Ureter (tissue), 1 donor: ENCODE measurements around the gene CTAG1A. TPM values are rescaled to one million over a fixed set of nuclear protein-coding genes. Genes with fewer than 3 reads are reported as not detected.
"Not testable (repeated sequence)": the region's sequence is repeated elsewhere in the genome, so short reads cannot be mapped to it uniquely, and the experiment has no call there.

Experiments
- DNase-seq: peaks from one replicate; pipeline ENCODE4 v3.0.0-alpha.2; 2020; ENCODE audit warnings: low spot score
- total RNA-seq: library from RNA; stranded (reverse); gene quantifications from one replicate; pipeline ENCODE4 v1.2.4, GENCODE V29; 2023
- donor health status: DM: yes; HTN: yes; CAD: no.

The CTAG1A gene
- total RNA-seq, 1 donor from 2014 or later = not detected

DNA sequence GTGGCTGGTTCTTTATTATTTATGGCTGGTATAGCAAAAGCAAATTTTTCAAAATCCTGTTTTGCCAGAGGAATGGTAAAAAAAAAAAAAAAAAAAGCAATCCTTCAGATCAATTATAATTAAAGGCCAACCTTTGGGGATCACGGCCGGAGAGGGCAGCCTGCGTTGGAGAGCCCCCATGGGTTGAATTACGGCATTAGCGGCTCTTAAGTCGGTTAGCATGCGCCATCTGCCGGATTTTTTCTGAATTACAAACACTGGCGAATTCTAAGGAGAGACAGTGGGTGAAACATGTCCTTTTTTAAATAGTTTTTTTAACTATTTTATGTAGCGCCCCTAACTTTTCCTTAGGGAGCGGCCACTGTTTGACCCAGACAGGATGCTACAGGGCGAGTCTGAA lies 28.7 kb downstream of the CTAG1A start:
- DNase-seq = not testable (repeated sequence)

DNA sequence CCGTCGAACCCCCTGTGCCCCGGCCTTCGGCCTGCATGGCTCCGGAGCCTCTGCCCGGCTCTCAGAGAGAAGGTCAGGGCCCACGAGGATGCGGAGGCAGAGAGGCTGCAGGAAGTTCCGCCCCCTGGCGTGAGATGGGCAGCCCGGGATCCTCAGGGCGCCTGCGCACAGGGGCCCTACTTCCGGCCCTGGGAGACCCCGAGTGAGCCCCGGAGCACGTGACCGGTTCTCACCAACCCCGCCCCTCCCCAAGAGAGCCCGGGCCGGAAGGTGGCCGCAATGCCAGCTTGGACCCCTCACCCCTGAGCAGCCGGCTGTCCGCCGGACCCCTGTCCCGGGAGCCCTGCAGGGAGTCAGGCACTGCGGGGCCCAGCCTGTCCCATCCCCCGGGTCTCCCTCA lies 34.2 kb downstream of the CTAG1A start, which contains the start of gene CTAG1B:
TSS of gene CTAG1B (minus strand) at position 101 of the 400 bp plus-strand sequence. CDS start at position 37, 64 bp downstream.
- not testable (repeated sequence) for DNase-seq

DNA sequence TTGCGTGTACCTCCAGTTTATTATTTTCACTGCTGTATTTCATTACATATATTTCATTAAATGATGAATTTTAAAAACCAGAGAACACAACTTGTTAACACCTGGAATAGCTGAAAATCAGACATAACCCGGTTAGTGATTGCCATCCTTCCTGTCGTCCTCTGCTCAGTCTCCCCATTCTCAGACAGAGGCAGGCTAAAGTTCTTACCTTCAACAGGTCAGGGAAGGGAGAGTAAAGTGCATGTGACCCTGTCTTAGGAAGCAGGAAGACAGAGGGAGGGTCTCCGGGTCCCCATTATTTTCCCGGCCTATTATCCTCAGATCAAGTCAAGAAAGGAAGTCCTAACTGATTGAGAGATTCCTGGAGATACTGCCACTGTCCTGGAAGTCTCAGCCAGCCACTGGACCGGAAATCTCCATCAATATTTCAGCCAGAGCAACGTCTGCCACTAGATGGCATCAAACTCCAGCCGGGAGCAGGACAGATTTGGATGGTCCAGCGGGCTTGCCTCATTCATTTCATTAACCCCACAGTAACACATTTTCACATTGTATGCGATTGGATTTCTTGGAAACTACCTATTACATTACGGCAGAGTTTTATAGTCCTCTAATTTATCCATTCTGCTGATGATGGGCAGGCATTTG lies 36.0 kb downstream of the CTAG1A start:
- not testable (repeated sequence) for DNase-seq

DNA sequence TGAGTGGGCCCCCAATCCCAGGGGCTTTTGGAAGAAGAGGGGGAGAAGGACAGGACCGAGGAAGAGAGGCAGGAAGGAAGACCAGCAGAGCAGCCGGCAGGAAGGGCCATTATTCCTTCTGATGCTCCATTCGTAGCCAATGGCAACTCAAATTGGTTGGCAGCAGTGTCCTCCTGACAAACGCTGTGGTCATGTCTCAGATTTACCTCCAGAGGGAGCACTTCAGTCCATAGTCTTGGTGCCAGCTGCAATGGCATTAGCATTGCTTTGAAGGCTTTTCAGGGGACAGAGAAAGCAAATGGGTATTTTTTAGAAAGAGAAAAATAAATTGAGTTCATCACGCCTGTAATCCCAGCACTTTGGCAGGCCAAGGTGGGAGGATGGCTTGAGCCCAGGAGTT lies 44.0 kb downstream of the CTAG1A start:
- not testable (repeated sequence) for DNase-seq

DNA sequence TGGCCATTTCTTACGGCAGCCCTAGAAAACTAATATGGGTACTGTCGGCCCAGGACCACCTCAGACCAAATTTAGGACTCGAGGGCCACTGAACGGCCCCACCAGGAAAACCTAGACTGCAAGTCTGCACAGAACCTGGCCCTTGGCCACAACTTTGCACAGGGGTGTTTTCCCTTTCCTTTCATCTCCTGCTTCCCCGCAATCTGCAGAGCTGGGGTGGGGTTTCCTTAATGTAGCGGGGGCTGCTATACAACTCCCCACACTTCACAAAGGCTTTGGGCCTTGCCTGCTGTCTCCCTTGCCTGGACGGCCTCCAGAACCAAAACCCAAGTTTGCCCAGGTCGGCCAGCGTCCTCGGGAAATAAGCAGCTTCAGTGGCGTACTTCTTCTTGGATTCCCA lies 46.0 kb downstream of the CTAG1A start:
- DNase-seq = not testable (repeated sequence)

DNA sequence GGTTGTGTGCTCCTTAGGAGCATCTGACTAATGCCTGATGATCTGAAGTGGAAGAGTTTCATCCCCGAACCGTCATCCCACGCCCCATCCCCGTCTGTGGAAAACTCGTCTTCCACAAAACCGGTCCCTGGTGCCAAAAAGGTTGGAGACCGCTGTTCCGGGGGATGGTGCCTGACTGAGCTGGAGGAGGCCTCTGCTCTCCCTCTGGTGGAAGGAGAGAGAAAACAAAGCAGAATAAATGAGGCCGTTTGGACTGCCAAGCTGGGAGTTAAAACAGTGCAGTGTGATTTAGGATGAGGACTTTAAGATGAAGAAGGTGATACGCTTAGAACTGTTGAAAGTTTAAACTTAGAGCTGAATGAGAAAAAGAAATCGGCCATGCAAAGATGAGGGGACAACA lies 48.7 kb downstream of the CTAG1A start:
- not testable (repeated sequence) for DNase-seq

Other genes starting within 250 kb of the CTAG1A start
- gene FLNA, start 210.5 kb upstream of the CTAG1A start, total RNA-seq = 2,361 TPM
- 80.4 TPM for gene EMD, start 205.8 kb upstream of the CTAG1A start, total RNA-seq
- gene RPL10, start 186.8 kb upstream of the CTAG1A start, total RNA-seq = 3,238 TPM
- gene DNASE1L1, start 175.9 kb upstream of the CTAG1A start, total RNA-seq = 27.0 TPM
- gene TAFAZZIN, start 173.6 kb upstream of the CTAG1A start, total RNA-seq = 49.5 TPM
- gene ATP6AP1, start 156.5 kb upstream of the CTAG1A start, total RNA-seq = 120 TPM
- gene GDI1, start 148.0 kb upstream of the CTAG1A start, total RNA-seq = 126 TPM
- gene FAM50A, start 141.0 kb upstream of the CTAG1A start, total RNA-seq = 48.6 TPM
- gene PLXNA3, start 126.9 kb upstream of the CTAG1A start, total RNA-seq = 54.0 TPM
- 17.5 TPM for gene LAGE3, start 105.9 kb upstream of the CTAG1A start, total RNA-seq
- gene UBL4A, start 98.5 kb upstream of the CTAG1A start, total RNA-seq = 20.4 TPM
- 23.4 TPM for gene SLC10A3, start 94.5 kb upstream of the CTAG1A start, total RNA-seq
- gene FAM3A, start 68.9 kb upstream of the CTAG1A start, total RNA-seq = 46.3 TPM
- 52.3 TPM for gene G6PD, start 38.3 kb upstream of the CTAG1A start, total RNA-seq
- gene IKBKG, start 37.5 kb upstream of the CTAG1A start, total RNA-seq = 28.5 TPM
- not detected for gene CTAG1B, start 34.1 kb downstream of the CTAG1A start, total RNA-seq
- not detected for gene CTAG2, start 68.4 kb downstream of the CTAG1A start, total RNA-seq
- 4.2 TPM for gene GAB3, start 165.9 kb downstream of the CTAG1A start, total RNA-seq
- 73.8 TPM for gene DKC1, start 177.7 kb downstream of the CTAG1A start, total RNA-seq
- 21.9 TPM for gene MPP1, start 220.4 kb downstream of the CTAG1A start, total RNA-seq
- not detected for gene SMIM9, start 249.5 kb downstream of the CTAG1A start, total RNA-seq